Loucy (cell line): Measurements from ENCODE around the gene HIGD2B.

Experiments used
- EZH2phosphoT487 ChIP-seq: fragments of 200-600 bp; IDR thresholded peaks from 2 replicates; pipeline ENCODE4 v1.6.1; 2018; ENCODE audit warnings: antibody characterized with exemption, mild to moderate bottlenecking, moderate library complexity, borderline replicate concordance
- TF ChIP-seq, protein P1 (sequence below): fragments of 200-600 bp; sonication (generic); conservative IDR thresholded peaks from 2 replicates; pipeline ENCODE4 v1.5.1; 2014; ENCODE audit warnings: mild to moderate bottlenecking, antibody characterized with exemption, low read length

DNA sequence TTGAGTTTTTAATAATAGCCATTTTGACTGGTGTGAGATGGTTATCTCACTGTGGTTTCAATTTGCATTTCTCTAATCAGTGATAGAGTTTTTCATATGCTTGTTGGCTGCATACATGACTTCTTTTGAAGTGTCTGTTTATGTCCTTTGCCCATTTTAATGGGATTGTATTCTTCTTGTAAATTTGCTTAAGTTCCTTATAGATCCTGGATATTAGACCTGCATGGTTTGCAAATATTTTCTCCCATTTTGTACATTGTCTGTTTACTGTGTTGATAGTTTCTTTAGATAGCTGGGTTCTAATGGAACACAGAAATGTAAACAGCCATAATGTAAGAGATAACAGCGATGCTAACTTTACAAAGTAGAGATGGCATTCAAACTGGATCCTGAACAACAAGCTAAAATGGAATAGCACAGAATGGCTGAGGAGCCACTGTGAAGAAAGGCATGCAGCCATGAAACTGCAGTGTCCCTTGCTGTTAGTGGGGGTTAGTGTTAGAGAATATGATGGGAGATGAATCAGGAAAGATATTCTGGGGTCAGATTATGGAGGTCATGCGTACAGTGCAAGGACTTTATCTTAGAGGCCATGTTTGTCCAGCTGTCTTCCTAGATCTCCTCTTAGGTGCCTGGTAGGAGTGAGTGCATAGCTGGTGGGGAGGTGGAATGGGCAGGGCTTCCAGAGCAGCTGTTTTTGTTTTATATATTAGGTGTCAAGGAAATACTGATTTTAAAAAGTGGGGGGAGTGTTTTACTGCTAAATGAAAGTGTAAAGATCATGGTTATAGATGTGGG is 48.2 kb upstream of the HIGD2B start:
- TF ChIP-seq, protein P1, sequence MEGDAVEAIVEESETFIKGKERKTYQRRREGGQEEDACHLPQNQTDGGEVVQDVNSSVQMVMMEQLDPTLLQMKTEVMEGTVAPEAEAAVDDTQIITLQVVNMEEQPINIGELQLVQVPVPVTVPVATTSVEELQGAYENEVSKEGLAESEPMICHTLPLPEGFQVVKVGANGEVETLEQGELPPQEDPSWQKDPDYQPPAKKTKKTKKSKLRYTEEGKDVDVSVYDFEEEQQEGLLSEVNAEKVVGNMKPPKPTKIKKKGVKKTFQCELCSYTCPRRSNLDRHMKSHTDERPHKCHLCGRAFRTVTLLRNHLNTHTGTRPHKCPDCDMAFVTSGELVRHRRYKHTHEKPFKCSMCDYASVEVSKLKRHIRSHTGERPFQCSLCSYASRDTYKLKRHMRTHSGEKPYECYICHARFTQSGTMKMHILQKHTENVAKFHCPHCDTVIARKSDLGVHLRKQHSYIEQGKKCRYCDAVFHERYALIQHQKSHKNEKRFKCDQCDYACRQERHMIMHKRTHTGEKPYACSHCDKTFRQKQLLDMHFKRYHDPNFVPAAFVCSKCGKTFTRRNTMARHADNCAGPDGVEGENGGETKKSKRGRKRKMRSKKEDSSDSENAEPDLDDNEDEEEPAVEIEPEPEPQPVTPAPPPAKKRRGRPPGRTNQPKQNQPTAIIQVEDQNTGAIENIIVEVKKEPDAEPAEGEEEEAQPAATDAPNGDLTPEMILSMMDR, result no peak
- no peak for TF ChIP-seq EZH2phosphoT487
